RWPE1 (cell line): Measurements from ENCODE around the gene FAM89B.

Experiments
- CTCF ChIA-PET: fragments of 350-600 bp; sonication (Branson Sonifier 250); formaldehyde crosslinking; extraction: SDS; loops from one replicate; lab custom pipeline; 2021; lab: Yijun Ruan, JAX
- POLR2A ChIA-PET: fragments of 400-600 bp; formaldehyde crosslinking; extraction: SDS; loops from one replicate; lab custom pipeline; 2020; ENCODE audit warnings: antibody characterized with exemption; ENCODE audit not compliant: low non-redundant PET; lab: Yijun Ruan, JAX
- DNase-seq: peaks from one replicate; pipeline ENCODE4 v3.0.0; 2012; ENCODE audit warnings: low spot score
- H3K27ac ChIP-seq: fragments of 450-650 bp; 2 replicates; pipeline ENCODE4 v1.5.1; 2017
- TF ChIP-seq, protein P1 (sequence below): fragments of 450-650 bp; conservative IDR thresholded peaks from 2 replicates; pipeline ENCODE4 v1.5.1; 2017; ENCODE audit warnings: low read depth, mild to moderate bottlenecking

FAM89B gene

DNA sequence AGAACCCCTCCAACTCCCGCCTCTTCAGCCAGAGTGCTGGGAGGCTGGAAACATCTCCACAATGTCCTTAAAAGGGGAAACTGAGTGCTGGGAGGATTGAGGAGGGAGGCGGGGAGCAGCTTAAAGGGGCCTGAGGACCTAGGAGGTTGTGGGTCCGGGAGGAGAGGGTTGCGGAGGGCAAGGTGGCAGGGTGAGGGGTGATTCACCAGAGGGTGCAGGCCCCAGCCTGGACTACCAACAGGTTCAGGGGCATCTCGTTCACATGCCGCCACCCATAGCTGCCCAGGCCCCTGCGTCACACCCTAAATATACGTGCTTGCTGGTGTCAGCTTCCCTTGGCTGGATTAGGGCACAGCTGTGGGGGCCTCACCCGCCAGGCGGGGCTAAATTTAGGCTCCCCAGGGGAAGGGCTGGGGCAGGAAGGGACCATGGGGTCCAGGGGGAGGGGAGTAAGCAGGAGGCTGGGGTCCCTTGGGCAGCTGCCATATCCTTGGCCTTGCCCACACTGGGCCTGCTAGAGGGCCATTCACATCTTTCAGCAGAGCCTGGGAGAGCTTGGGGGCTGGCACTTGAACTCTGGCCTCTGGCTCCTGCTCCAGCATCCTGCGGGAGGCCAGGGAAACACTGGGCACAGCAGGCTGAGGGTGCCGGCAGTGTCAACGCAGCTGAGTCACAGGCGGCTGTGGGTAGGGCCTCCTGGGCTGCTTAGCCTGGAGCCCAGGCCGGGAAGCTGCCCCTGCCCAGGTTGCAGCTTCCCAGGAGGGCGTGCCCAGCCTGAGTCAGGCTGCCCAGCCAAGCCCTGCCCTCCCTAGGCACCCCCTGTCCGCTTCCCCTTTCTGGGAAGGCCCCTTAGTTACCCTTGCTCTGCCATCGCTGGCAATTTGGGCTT, 4.8 kb downstream of the FAM89B start:
- TF ChIP-seq, protein P1, sequence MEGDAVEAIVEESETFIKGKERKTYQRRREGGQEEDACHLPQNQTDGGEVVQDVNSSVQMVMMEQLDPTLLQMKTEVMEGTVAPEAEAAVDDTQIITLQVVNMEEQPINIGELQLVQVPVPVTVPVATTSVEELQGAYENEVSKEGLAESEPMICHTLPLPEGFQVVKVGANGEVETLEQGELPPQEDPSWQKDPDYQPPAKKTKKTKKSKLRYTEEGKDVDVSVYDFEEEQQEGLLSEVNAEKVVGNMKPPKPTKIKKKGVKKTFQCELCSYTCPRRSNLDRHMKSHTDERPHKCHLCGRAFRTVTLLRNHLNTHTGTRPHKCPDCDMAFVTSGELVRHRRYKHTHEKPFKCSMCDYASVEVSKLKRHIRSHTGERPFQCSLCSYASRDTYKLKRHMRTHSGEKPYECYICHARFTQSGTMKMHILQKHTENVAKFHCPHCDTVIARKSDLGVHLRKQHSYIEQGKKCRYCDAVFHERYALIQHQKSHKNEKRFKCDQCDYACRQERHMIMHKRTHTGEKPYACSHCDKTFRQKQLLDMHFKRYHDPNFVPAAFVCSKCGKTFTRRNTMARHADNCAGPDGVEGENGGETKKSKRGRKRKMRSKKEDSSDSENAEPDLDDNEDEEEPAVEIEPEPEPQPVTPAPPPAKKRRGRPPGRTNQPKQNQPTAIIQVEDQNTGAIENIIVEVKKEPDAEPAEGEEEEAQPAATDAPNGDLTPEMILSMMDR = no peak
- peak; percentile 91 for DNase-seq
- H3K27ac ChIP-seq = peak overlapping the region; percentile 98
- POLR2A ChIA-PET = interaction anchor here (0.5 to 1.1 kb wide), 4 partner anchors 8 to 37 kb away, joined by 3 to 4 read pairs (median 3); no protein-coding TSS in a partner anchor
- CTCF ChIA-PET = interaction anchor here (0.6 to 2.7 kb wide), 3 partner anchors 17 to 36 kb away, joined by 4 to 10 read pairs (median 6); no protein-coding TSS in a partner anchor

- TF ChIP-seq, protein P1 = no peak
- CTCF ChIA-PET = interaction anchor here (1.8 to 2.7 kb wide), 2 partner anchors 16 to 37 kb away, joined by 6 to 10 read pairs; no protein-coding TSS in a partner anchor
- peak overlapping the region; percentile 98 for H3K27ac ChIP-seq
- DNase-seq = no peak
- POLR2A ChIA-PET = interaction anchor here (0.5 to 1.1 kb wide), 2 partner anchors 8 to 25 kb away, joined by 3 to 4 read pairs; no protein-coding TSS in a partner anchor
Measured at GRCh38 chr11:65577756-65578109, 5.4 kb downstream of the FAM89B start.

DNA sequence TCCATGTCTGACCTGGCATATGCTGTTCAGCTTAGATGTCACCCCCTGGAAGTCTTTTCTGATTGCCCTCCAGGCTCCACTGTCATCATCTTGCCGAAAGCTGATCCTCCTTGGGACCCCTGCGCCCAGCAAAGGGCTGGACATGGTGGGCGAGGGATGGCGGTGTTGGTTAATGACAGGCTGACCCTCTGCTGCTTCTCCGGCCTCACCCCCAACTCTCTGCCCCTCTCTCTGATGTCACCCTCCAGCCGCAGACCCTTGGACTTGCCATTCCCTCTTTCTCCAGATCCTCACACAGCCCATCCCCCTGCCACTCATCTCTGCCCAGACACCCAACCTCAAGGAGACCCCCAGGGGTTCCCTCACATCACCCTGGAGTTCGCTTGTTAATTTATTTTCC, 5.8 kb downstream of the FAM89B start:
- H3K27ac ChIP-seq = peak overlapping the region; percentile 98
- CTCF ChIA-PET = no interaction called here
- TF ChIP-seq, protein P1 = no peak
- POLR2A ChIA-PET = no interaction called here
- DNase-seq = no peak

- no peak for DNase-seq
- peak overlapping the region; percentile 98 for H3K27ac ChIP-seq
- ChIA-PET POLR2A (no interaction called here), CTCF (interaction anchor here (0.6 kb wide), 1 partner anchor 9 kb away, joined by 4 read pairs; no protein-coding TSS in a partner anchor)
- TF ChIP-seq, protein P1 = no peak
Measured at GRCh38 chr11:65578667-65579066, 6.3 kb downstream of the FAM89B start.

DNA sequence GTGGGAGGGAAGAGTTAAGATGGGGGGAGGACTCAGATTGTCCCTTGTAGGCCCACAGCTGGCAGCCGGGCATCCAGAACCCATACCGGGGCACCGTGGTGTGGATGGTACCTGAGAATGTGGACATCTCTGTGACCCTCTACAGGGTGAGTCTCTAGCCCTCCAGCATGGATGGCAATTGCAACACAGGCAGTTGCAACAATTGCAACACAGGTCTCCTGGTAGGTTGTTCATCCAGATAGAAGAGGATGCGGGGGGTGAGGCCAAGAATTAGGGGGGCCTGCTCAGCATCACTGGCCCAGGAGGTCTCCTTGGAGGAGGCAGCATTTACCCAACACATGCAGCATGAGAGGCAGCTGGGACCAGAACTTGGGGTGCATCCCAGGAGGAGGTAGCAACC, 7.0 kb downstream of the FAM89B start:
- H3K27ac ChIP-seq = peak overlapping the region; percentile 98
- POLR2A ChIA-PET = no interaction called here
- TF ChIP-seq, protein P1 = no peak
- CTCF ChIA-PET = interaction anchor here (0.6 kb wide), 1 partner anchor 8 kb away, joined by 4 read pairs; no protein-coding TSS in a partner anchor
- DNase-seq = no peak

- peak overlapping the region; percentile 21 for H3K27ac ChIP-seq
- POLR2A ChIA-PET = no interaction called here
- TF ChIP-seq, protein P1 = no peak
- CTCF ChIA-PET = interaction anchor here (1.6 kb wide), 1 partner anchor 13 kb away, joined by 5 read pairs; no protein-coding TSS in a partner anchor
- no peak for DNase-seq
Measured at GRCh38 chr11:65580031-65580692, 7.8 kb downstream of the FAM89B start.
